Breast epithelium (tissue), 3 donors: ENCODE data around the gene CTNND2.

Experiments used
- POLR2A ChIP-seq: fragments of 450-650 bp; IDR thresholded peaks from one replicate; pipeline ENCODE4 v1.6.1; 2016; ENCODE audit warnings: antibody characterized with exemption, mild to moderate bottlenecking, moderate library complexity
- TF ChIP-seq, protein P1 (sequence below), 3 donors: fragments of 450-650 bp; IDR thresholded peaks; one replicate each; pipeline ENCODE4 v1.5.1; 2016 to 2017; ENCODE audit warnings: antibody characterized with exemption in 3 of 3, mild to moderate bottlenecking in 3 of 3, moderate library complexity in 3 of 3

DNA sequence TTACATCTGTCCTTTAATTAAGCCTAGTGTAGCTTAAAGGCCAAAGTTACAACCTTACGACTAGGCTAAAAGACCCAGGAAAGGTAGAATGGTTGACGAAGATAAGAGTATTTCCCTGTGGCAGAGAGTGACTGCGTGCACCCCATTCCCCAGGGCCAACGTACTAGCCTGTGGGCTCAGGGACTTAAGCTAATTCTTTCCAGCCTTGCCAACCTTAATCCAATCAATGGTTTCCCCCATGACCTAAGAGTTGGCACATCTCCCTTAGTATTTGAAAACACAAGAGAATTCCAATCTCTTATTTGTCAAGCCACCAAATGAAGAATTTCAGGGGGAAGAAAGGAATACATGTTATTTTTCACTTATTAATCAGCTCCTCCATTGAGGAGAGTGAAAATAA is 16.0 kb downstream of the CTNND2 start:
- TF ChIP-seq, protein P1, sequence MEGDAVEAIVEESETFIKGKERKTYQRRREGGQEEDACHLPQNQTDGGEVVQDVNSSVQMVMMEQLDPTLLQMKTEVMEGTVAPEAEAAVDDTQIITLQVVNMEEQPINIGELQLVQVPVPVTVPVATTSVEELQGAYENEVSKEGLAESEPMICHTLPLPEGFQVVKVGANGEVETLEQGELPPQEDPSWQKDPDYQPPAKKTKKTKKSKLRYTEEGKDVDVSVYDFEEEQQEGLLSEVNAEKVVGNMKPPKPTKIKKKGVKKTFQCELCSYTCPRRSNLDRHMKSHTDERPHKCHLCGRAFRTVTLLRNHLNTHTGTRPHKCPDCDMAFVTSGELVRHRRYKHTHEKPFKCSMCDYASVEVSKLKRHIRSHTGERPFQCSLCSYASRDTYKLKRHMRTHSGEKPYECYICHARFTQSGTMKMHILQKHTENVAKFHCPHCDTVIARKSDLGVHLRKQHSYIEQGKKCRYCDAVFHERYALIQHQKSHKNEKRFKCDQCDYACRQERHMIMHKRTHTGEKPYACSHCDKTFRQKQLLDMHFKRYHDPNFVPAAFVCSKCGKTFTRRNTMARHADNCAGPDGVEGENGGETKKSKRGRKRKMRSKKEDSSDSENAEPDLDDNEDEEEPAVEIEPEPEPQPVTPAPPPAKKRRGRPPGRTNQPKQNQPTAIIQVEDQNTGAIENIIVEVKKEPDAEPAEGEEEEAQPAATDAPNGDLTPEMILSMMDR (IDR thresholded peaks at IDR 0.05), result no peak
- TF ChIP-seq POLR2A, result no peak
